ENCODE data around the gene SLC5A1. TPM values are rescaled to one million over a fixed set of nuclear protein-coding genes. Genes with fewer than 3 reads are reported as not detected.

The SLC5A1 gene
- polyA plus RNA-seq, 2 of the 4 experiments (the other 2 are of a cell fraction): 0.03 to 0.04 TPM

DNA sequence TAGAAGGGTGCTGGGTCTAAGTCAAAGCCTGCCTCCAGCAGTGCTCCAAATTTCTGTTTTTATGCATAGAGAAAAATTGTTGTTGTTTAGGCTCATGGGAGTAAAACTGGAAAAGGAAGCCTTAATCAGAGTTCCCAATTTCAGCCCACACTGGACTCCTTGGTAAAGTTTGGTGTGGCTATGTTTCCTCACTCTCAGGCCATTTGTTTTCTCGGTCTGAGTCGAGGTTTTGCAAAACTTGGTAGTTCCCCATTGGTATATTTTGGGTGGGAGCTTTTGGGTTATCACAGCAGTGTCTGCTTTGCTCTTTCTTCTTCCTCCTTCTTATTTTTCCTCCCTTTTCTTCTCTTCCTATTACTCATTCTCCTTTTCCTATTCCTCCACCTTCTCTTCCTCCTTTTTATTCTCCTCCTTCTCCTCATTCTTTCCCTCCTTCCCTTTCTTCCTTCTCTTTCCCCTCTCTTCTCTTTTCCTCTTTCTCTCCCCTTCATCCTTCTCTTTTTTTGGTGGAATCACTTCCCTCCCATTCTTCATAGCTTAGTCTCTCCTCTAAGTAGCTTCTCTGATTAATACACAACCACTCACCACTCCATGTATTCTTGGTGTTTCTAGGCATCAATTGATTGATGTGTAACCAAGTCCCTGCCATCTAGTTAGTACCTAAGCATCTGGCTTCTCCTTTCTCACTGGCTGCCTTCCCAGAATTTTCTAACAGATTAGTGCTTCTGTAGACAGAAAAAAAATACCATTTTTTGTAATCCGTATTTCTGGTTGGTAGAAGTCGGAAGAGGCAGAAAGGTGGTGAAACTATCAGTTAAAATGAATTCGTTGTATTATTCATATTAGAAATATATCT is 10.1 kb downstream of the SLC5A1 start:
- TF ChIP-seq RNF2 (IDR thresholded peaks at IDR 0.05; ENCODE audit: borderline replicate concordance, low read depth): no peak
- TF ChIP-seq ELK1 (IDR thresholded peaks at IDR 0.05; ENCODE audit: low read depth, low read length): no peak
- TF ChIP-seq EHMT2 (IDR thresholded peaks at IDR 0.05; ENCODE audit: low read depth): no peak
- no peak for TF ChIP-seq HES2 (IDR thresholded peaks at IDR 0.05)
- Histone ChIP-seq H3K4me2 (no peak overlapping the region), H3K4me3 (no peak overlapping the region), H3K9me3 (no peaks in the 10 kb centered on the region), H3K4me1 (peaks cover 14% of the 10 kb centered on the region), H3K27ac (no peak overlapping the region)
- FAIRE-seq (no peak), ATAC-seq (no peak), DNase-seq (ENCODE audit: low read depth in 1 of 2, low spot score in 1 of 2) (no peak)
- ChIA-PET CTCF (interaction anchor here (0.6 to 1.0 kb wide), 3 partner anchors 10 to 76 kb away, joined by 3 read pairs; no protein-coding TSS in a partner anchor), POLR2A (no interaction called here)
- WGBS (ENCODE audit: missing lambda C conversion rate): 56% methylated on average over 5 of the region's 5 CpGs

- Histone ChIP-seq H3K27ac (no peak overlapping the region), H3K4me2 (no peak overlapping the region), H3K4me3 (no peak overlapping the region), H3K9me3 (no peaks in the 10 kb centered on the region), H3K4me1 (peaks cover 13% of the 10 kb centered on the region)
- TF ChIP-seq HOXA7 (CRISPR knock-in tag; IDR thresholded peaks at IDR 0.05) (no peak), BHLHE40 (IDR thresholded peaks at IDR 0.05; ENCODE audit: low read depth, low read length) (no peak), KDM1A (IDR thresholded peaks at IDR 0.05; ENCODE audit: low read depth) (no peak), TP53 (CRISPR knock-in tag; IDR thresholded peaks at IDR 0.05) (no peak), CBX2 (IDR thresholded peaks at IDR 0.05; ENCODE audit: borderline replicate concordance, low read depth) (no peak), ZSCAN20 (CRISPR knock-in tag; IDR thresholded peaks at IDR 0.05) (no peak)
- ATAC-seq: no peak
- no peak for FAIRE-seq
- ChIA-PET POLR2A (no interaction called here), CTCF (interaction anchor here (1.2 to 1.3 kb wide), 2 partner anchors 27 to 47 kb away, joined by 3 to 4 read pairs; no protein-coding TSS in a partner anchor)
- 6% methylated on average over 2 of the region's 2 CpGs for WGBS (ENCODE audit: missing lambda C conversion rate)
- DNase-seq (ENCODE audit: low read depth in 1 of 2, low spot score in 1 of 2): no peak
These were observed 12.0 kb downstream of the SLC5A1 start for GRCh38 chr22:32055069-32055468.

GRCh38 chr22:32058656-32059260 is 15.7 kb downstream of the SLC5A1 start:
- Histone ChIP-seq H3K4me1 (no peaks in the 10 kb centered on the region), H3K4me2 (no peak overlapping the region), H3K9me3 (no peaks in the 10 kb centered on the region), H3K27ac (no peak overlapping the region), H3K4me3 (no peak overlapping the region)
- no peak for TF ChIP-seq POLR2A (IDR thresholded peaks at IDR 0.05; ENCODE audit: low read length)
- ChIA-PET CTCF (interaction anchor here (1.0 kb wide), 1 partner anchor 23 kb away, joined by 3 read pairs; no protein-coding TSS in a partner anchor), POLR2A (no interaction called here)
- FAIRE-seq (no peak), ATAC-seq (no peak), DNase-seq (ENCODE audit: low read depth in 1 of 2, low spot score in 1 of 2) (no peak)
- WGBS (ENCODE audit: missing lambda C conversion rate): 57% methylated on average over 3 of the region's 3 CpGs

- ATAC-seq (no peak), DNase-seq (ENCODE audit: low read depth in 1 of 2, low spot score in 1 of 2) (no peak), FAIRE-seq (no peak)
- CTCF ChIA-PET: no interaction called here
- no peak overlapping the region for H3K4me2 ChIP-seq
- 54% methylated on average over 4 of the region's 4 CpGs for WGBS (ENCODE audit: missing lambda C conversion rate)
- POLR2A ChIA-PET: no interaction called here
- H3K27ac ChIP-seq: no peak overlapping the region
- H3K4me1 ChIP-seq: no peaks in the 10 kb centered on the region
- no peaks in the 10 kb centered on the region for H3K9me3 ChIP-seq
- no peak overlapping the region for H3K4me3 ChIP-seq
- TF ChIP-seq TP53 (CRISPR knock-in tag; IDR thresholded peaks at IDR 0.05): no peak
- TF ChIP-seq, protein P1, sequence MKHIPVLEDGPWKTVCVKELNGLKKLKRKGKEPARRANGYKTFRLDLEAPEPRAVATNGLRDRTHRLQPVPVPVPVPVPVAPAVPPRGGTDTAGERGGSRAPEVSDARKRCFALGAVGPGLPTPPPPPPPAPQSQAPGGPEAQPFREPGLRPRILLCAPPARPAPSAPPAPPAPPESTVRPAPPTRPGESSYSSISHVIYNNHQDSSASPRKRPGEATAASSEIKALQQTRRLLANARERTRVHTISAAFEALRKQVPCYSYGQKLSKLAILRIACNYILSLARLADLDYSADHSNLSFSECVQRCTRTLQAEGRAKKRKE (CRISPR knock-in tag; IDR thresholded peaks at IDR 0.05; ENCODE audit: low read depth): no peak
- TF ChIP-seq MYC (IDR thresholded peaks at IDR 0.05; ENCODE audit: borderline replicate concordance, low read length): no peak
- no peak for TF ChIP-seq FOSL2 (IDR thresholded peaks at IDR 0.05)
- no peak for TF ChIP-seq FOSL2 (CRISPR knock-in tag; IDR thresholded peaks at IDR 0.05)
- TF ChIP-seq CEBPB (IDR thresholded peaks at IDR 0.05): no peak
- no peak for TF ChIP-seq RNF2 (IDR thresholded peaks at IDR 0.05; ENCODE audit: borderline replicate concordance, low read depth)
These were observed 16.4 kb downstream of the SLC5A1 start for GRCh38 chr22:32059426-32059825.

All from A549 (cell line).